Hematopoietic multipotent progenitor cell treated with erythropoietin and hydrocortisone succinate and interleukin-3 and kit ligand, for 8 days (in vitro differentiated cells): ENCODE data around the gene SWI5.
"Not testable (repeated sequence)": the region's sequence is repeated elsewhere in the genome, so short reads cannot be mapped to it uniquely, and the experiment has no call there.

Experiments
- DNase-seq: peaks from one replicate; pipeline ENCODE4 v3.0.0-alpha.2; 2015

Gene SWI5

GRCh38 chr9:128279088-128280073, 3.3 kb downstream of the SWI5 start:
- not testable (repeated sequence) for DNase-seq

GRCh38 chr9:128280084-128280622, 4.1 kb downstream of the SWI5 start:
- no peak for DNase-seq

- no peak for DNase-seq
Observed at GRCh38 chr9:128282500-128282899, 6.4 kb downstream of the SWI5 start.

GRCh38 chr9:128285033-128285784, 9.1 kb downstream of the SWI5 start:
- DNase-seq: no peak

GRCh38 chr9:128286440-128286839, 10.4 kb downstream of the SWI5 start:
- DNase-seq: no peak

GRCh38 chr9:128288273-128289004, 12.4 kb downstream of the SWI5 start:
- DNase-seq: no peak

GRCh38 chr9:128292009-128292408, 15.9 kb downstream of the SWI5 start:
- no peak for DNase-seq

- no peak for DNase-seq
Observed at GRCh38 chr9:128293091-128293490, 17.0 kb downstream of the SWI5 start.

GRCh38 chr9:128294142-128294541, 18.1 kb downstream of the SWI5 start:
- DNase-seq: no peak

GRCh38 chr9:128296340-128297220, 20.5 kb downstream of the SWI5 start:
- peak; percentile 82 for DNase-seq

GRCh38 chr9:128297221-128297773, 21.2 kb downstream of the SWI5 start:
- DNase-seq: no peak

- no peak for DNase-seq
Observed at GRCh38 chr9:128298535-128299482, 22.7 kb downstream of the SWI5 start.

- no peak for DNase-seq
Observed at GRCh38 chr9:128304136-128304970, 28.3 kb downstream of the SWI5 start.

GRCh38 chr9:128304971-128305288, 28.9 kb downstream of the SWI5 start:
- DNase-seq: no peak

GRCh38 chr9:128309551-128309950, 33.5 kb downstream of the SWI5 start:
- no peak for DNase-seq

- peak; percentile 30 for DNase-seq
Observed at GRCh38 chr9:128310461-128310860, 34.4 kb downstream of the SWI5 start.

- no peak for DNase-seq
Observed at GRCh38 chr9:128314697-128315096, 38.6 kb downstream of the SWI5 start.

- no peak for DNase-seq
Observed at GRCh38 chr9:128316421-128316820, 40.3 kb downstream of the SWI5 start.

GRCh38 chr9:128317629-128318028, 41.6 kb downstream of the SWI5 start:
- DNase-seq: no peak

GRCh38 chr9:128321343-128321742, 45.3 kb downstream of the SWI5 start:
- no peak for DNase-seq
